GM21360 (cell line): Measurements from ENCODE around the gene DDAH2.

Source experiments
- ATAC-seq: cut with Tn5 transposase; IDR thresholded peaks from one replicate; pipeline ENCODE4 v1.9.1; 2021; ENCODE audit warnings: mild to moderate bottlenecking, moderate library complexity; ENCODE audit not compliant: unreplicated experiment

Gene DDAH2

GRCh38 chr6:31761343-31761742, 32.2 kb upstream of the DDAH2 start:
- no peak for ATAC-seq

GRCh38 chr6:31760790-31761189, 31.7 kb upstream of the DDAH2 start:
- ATAC-seq = no peak

GRCh38 chr6:31758281-31758680, 29.2 kb upstream of the DDAH2 start:
- ATAC-seq = no peak

- ATAC-seq = no peak
These were observed 23.7 kb upstream of the DDAH2 start for GRCh38 chr6:31752739-31753319.

- ATAC-seq = no peak
These were observed 21.4 kb upstream of the DDAH2 start for GRCh38 chr6:31750411-31751022.

- ATAC-seq = no peak
These were observed 20.4 kb upstream of the DDAH2 start for GRCh38 chr6:31749301-31750036.

GRCh38 chr6:31744422-31744821, 15.3 kb upstream of the DDAH2 start:
- no peak for ATAC-seq

GRCh38 chr6:31742894-31743293, 13.8 kb upstream of the DDAH2 start:
- no peak for ATAC-seq

- no peak for ATAC-seq
These were observed 12.7 kb upstream of the DDAH2 start for GRCh38 chr6:31741815-31742214.

- ATAC-seq = no peak
These were observed 11.5 kb upstream of the DDAH2 start for GRCh38 chr6:31740397-31741223.

GRCh38 chr6:31739639-31740396, 10.7 kb upstream of the DDAH2 start, which contains the start of gene MSH5:
MSH5 (plus strand) TSS chr6:31740005; CDS start chr6:31740467, 462 bp downstream.
- ATAC-seq = peak; percentile 62

- ATAC-seq = no peak
These were observed 9.2 kb upstream of the DDAH2 start for GRCh38 chr6:31737991-31738979.

GRCh38 chr6:31737315-31737990, 8.4 kb upstream of the DDAH2 start:
- ATAC-seq = no peak

GRCh38 chr6:31736768-31737314, 7.7 kb upstream of the DDAH2 start:
- no peak for ATAC-seq

- ATAC-seq = no peak
These were observed 7.1 kb upstream of the DDAH2 start, which contains the start of gene CLIC1 for GRCh38 chr6:31736021-31736767. CLIC1 (minus strand) TSS chr6:31736530; CDS start chr6:31736300, 230 bp downstream.

- no peak for ATAC-seq
These were observed 5.8 kb upstream of the DDAH2 start for GRCh38 chr6:31734821-31735406.

GRCh38 chr6:31734247-31734820, 5.2 kb upstream of the DDAH2 start:
- ATAC-seq = no peak
